Measurements from ENCODE around the gene PCDHA2.
"Not testable (repeated sequence)": the region's sequence is repeated elsewhere in the genome, so short reads cannot be mapped to it uniquely, and the experiment has no call there.

Gene PCDHA2

DNA sequence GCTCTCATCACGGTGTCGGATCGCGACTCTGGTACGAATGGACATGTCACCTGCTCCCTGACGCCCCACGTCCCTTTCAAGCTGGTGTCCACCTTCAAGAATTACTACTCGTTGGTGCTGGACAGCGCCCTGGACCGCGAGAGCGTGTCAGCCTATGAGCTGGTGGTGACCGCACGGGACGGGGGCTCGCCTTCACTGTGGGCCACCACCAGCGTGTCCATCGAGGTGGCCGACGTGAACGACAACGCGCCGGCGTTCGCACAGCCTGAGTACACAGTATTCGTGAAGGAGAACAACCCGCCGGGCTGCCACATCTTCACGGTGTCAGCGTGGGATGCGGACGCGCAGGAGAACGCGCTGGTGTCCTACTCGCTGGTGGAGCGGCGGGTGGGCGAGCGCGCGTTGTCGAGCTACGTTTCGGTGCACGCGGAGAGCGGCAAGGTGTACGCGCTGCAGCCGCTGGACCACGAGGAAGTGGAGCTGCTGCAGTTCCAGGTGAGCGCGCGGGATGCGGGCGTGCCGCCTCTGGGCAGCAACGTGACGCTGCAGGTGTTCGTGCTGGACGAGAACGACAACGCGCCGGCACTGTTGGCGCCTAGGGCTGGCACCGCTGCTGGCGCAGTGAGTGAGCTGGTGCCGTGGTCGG, 1.5 kb downstream of the PCDHA2 start:
- H3K36me3 ChIP-seq (ENCODE audit: control insufficient read depth, insufficient read depth, low read length); DNase-seq (ENCODE audit: low read depth, low spot score); H3K4me1 ChIP-seq (ENCODE audit: control insufficient read depth, insufficient read depth, low read length); H3K9me3 ChIP-seq (ENCODE audit: control insufficient read depth, insufficient read depth, low read length); H3K4me3 ChIP-seq (ENCODE audit: low read length); H3K27me3 ChIP-seq (ENCODE audit: control insufficient read depth, insufficient read depth, low read length); H3K27ac ChIP-seq (ENCODE audit: low read length): not testable (repeated sequence)
- WGBS (ENCODE audit: insufficient coverage, insufficient read length) = no CpG with 5 or more reads among the region's 72 CpGs

DNA sequence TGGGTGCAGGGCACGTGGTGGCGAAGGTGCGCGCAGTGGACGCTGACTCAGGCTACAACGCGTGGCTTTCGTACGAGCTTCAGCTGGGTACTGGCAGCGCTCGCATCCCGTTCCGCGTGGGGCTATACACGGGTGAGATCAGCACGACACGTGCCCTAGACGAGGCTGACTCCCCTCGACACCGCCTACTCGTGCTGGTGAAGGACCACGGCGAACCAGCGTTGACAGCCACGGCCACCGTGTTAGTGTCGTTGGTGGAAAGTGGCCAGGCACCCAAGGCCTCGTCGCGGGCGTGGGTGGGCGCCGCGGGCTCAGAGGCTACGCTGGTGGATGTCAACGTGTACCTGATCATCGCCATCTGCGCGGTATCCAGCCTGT, 2.1 kb downstream of the PCDHA2 start:
- Histone ChIP-seq H3K27ac (ENCODE audit: low read length) (no peak overlapping the region), H3K4me3 (ENCODE audit: low read length) (no peak overlapping the region), H3K9me3 (ENCODE audit: control insufficient read depth, insufficient read depth, low read length) (no peaks in the 10 kb centered on the region), H3K27me3 (ENCODE audit: control insufficient read depth, insufficient read depth, low read length) (no peaks in the 10 kb centered on the region), H3K4me1 (ENCODE audit: control insufficient read depth, insufficient read depth, low read length) (no peaks in the 10 kb centered on the region), H3K36me3 (ENCODE audit: control insufficient read depth, insufficient read depth, low read length) (no peaks in the 10 kb centered on the region)
- DNase-seq (ENCODE audit: low read depth, low spot score) = no peak
- no CpG with 5 or more reads among the region's 39 CpGs for WGBS (ENCODE audit: insufficient coverage, insufficient read length)

DNA sequence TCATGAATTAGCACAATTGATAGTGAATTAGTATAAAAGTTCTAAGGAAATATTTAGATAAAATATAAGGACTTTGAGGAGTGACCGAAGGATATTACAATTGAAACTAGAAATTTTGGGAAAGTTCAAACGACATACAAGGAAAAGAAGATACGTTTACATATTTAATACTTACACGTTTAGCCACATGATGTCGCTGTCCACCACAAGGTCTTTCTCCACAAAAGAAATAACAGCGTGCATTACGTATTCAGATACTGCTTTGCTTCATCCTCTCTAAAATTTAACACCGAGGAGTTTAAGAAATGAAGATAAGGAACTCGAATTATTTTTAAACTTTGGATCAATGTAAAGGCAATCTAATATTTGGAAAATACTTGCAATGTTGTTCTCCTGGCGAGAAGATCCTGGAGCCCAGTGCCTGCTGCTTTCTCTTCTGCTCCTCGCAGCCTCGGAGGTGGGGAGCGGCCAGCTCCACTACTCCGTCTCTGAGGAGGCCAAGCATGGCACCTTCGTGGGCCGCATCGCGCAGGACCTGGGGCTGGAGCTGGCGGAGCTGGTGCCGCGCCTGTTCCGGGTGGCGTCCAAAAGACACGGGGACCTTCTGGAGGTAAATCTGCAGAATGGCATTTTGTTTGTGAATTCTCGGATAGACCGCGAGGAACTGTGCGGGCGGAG, 6.3 kb downstream of the PCDHA2 start, which contains the start of gene PCDHA3:
Gene PCDHA3, plus strand, starts transcription at position 242 of the 678 bp plus-strand sequence.
- Histone ChIP-seq H3K36me3 (ENCODE audit: control insufficient read depth, insufficient read depth, low read length) (peaks cover 4% of the 10 kb centered on the region; the same call in 1 of the 2 replicates), H3K27me3 (ENCODE audit: control insufficient read depth, insufficient read depth, low read length) (no peaks in the 10 kb centered on the region), H3K27ac (ENCODE audit: low read length) (no peak within 1 kb of the TSS), H3K4me1 (ENCODE audit: control insufficient read depth, insufficient read depth, low read length) (no peaks in the 10 kb centered on the region), H3K9me3 (ENCODE audit: control insufficient read depth, insufficient read depth, low read length) (no peaks in the 10 kb centered on the region), H3K4me3 (ENCODE audit: low read length) (peak within 1 kb of the TSS; percentile 52; the same call in 1 of the 2 replicates)
- no CpG with 5 or more reads among the region's 29 CpGs for WGBS (ENCODE audit: insufficient coverage, insufficient read length)
- no peak for DNase-seq (ENCODE audit: low read depth, low spot score)

DNA sequence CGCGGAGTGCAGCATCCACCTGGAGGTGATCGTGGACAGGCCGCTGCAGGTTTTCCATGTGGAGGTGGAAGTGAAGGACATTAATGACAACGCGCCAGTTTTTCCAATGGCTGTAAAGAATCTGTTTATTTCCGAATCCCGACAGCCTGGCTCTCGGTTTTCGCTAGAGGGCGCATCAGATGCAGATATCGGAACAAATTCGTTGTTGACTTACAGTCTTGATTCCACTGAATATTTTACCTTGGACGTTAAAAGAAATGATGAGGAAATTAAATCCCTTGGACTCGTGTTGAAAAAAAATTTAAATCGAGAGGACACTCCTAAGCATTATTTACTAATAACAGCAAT, 6.8 kb downstream of the PCDHA2 start:
- no peak for DNase-seq (ENCODE audit: low read depth, low spot score)
- no CpG with 5 or more reads among the region's 16 CpGs for WGBS (ENCODE audit: insufficient coverage, insufficient read length)
- peak overlapping the region; percentile 52; the same call in 1 of the 2 replicates for H3K4me3 ChIP-seq (ENCODE audit: low read length)
- no peaks in the 10 kb centered on the region for H3K27me3 ChIP-seq (ENCODE audit: control insufficient read depth, insufficient read depth, low read length)
- no peaks in the 10 kb centered on the region for H3K4me1 ChIP-seq (ENCODE audit: control insufficient read depth, insufficient read depth, low read length)
- H3K27ac ChIP-seq (ENCODE audit: low read length) = no peak overlapping the region
- H3K9me3 ChIP-seq (ENCODE audit: control insufficient read depth, insufficient read depth, low read length) = no peaks in the 10 kb centered on the region
- peaks cover 4% of the 10 kb centered on the region; the same call in 1 of the 2 replicates for H3K36me3 ChIP-seq (ENCODE audit: control insufficient read depth, insufficient read depth, low read length)

DNA sequence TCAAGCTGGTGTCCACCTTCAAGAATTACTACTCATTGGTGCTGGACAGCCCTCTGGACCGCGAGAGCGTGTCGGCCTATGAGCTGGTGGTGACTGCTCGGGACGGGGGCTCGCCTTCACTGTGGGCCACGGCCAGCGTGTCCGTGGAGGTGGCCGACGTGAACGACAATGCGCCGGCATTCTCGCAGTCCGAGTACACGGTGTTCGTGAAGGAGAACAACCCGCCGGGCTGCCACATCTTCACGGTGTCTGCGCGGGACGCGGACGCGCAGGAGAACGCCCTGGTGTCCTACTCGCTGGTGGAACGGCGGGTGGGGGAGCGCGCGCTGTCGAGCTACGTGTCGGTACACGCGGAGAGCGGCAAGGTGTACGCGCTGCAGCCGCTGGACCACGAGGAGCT, 7.7 kb downstream of the PCDHA2 start:
- not testable (repeated sequence) for H3K27me3 ChIP-seq (ENCODE audit: control insufficient read depth, insufficient read depth, low read length); H3K36me3 ChIP-seq (ENCODE audit: control insufficient read depth, insufficient read depth, low read length); H3K4me3 ChIP-seq (ENCODE audit: low read length); DNase-seq (ENCODE audit: low read depth, low spot score); H3K4me1 ChIP-seq (ENCODE audit: control insufficient read depth, insufficient read depth, low read length); H3K27ac ChIP-seq (ENCODE audit: low read length); H3K9me3 ChIP-seq (ENCODE audit: control insufficient read depth, insufficient read depth, low read length)
- no CpG with 5 or more reads among the region's 45 CpGs for WGBS (ENCODE audit: insufficient coverage, insufficient read length)

DNA sequence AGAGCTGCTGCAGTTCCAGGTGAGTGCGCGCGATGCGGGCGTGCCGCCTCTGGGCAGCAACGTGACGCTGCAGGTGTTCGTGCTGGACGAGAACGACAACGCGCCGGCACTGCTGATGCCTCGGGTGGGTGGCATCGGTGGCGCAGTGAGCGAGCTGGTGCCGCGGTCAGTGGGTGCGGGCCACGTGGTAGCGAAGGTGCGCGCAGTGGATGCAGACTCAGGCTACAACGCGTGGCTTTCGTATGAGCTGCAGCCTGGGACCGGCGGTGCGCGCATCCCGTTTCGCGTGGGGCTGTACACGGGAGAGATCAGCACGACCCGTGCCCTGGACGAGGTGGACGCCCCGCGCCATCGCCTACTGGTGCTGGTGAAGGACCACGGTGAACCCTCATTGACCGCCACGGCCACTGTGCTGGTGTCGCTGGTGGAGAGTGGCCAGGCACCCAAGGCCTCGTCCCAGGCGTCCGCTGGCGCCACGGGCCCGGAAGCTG, 8.2 kb downstream of the PCDHA2 start:
- Histone ChIP-seq H3K27me3 (ENCODE audit: control insufficient read depth, insufficient read depth, low read length) (no peaks in the 10 kb centered on the region), H3K27ac (ENCODE audit: low read length) (no peak overlapping the region), H3K9me3 (ENCODE audit: control insufficient read depth, insufficient read depth, low read length) (no peaks in the 10 kb centered on the region), H3K4me3 (ENCODE audit: low read length) (no peak overlapping the region), H3K4me1 (ENCODE audit: control insufficient read depth, insufficient read depth, low read length) (no peaks in the 10 kb centered on the region), H3K36me3 (ENCODE audit: control insufficient read depth, insufficient read depth, low read length) (peaks cover 4% of the 10 kb centered on the region; the same call in 1 of the 2 replicates)
- DNase-seq (ENCODE audit: low read depth, low spot score) = no peak
- no CpG with 5 or more reads among the region's 53 CpGs for WGBS (ENCODE audit: insufficient coverage, insufficient read length)

DNA sequence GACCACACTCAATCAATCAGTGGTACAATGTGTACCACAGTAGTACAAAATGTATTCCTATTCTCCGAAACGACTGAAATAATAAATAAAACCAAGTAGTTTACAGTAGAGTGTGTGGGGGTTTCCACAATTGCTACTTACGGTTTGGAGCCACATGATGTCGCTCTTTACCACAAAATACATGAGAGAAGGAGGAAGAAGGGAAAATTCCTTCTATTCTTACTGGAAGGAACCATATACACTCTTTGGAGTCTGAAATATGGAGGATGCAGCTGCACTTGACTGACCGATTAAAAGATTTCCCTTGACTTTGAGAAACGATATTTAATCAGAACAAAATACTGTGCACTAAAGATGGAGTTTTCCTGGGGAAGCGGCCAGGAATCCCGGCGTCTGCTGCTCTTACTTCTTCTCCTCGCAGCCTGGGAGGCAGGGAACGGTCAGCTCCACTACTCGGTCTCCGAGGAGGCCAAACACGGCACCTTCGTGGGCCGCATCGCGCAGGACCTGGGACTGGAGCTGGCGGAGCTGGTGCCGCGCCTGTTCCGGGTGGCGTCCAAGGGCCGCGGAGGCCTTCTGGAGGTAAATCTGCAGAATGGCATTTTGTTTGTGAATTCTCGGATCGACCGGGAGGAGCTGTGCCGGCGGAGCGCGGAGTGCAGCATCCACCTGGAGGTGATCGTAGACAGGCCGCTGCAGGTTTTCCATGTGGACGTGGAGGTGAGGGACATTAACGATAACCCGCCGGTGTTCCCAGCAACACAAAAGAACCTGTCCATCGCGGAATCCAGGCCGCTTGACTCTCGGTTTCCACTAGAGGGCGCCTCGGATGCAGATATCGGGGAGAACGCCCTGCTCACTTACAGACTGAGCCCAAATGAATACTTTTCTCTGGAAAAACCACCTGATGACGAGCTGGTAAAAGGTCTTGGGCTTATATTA, 12.5 kb downstream of the PCDHA2 start, which contains the start of gene PCDHA4:
Gene PCDHA4, plus strand, starts transcription at position 235 of the 942 bp plus-strand sequence.
- DNase-seq (ENCODE audit: low read depth, low spot score) = no peak
- no peak within 1 kb of the TSS for H3K27ac ChIP-seq (ENCODE audit: low read length)
- no peaks in the 10 kb centered on the region for H3K4me1 ChIP-seq (ENCODE audit: control insufficient read depth, insufficient read depth, low read length)
- H3K9me3 ChIP-seq (ENCODE audit: control insufficient read depth, insufficient read depth, low read length) = no peaks in the 10 kb centered on the region
- peaks cover 4% of the 10 kb centered on the region; the same call in 1 of the 2 replicates for H3K36me3 ChIP-seq (ENCODE audit: control insufficient read depth, insufficient read depth, low read length)
- H3K27me3 ChIP-seq (ENCODE audit: control insufficient read depth, insufficient read depth, low read length) = no peaks in the 10 kb centered on the region
- H3K4me3 ChIP-seq (ENCODE audit: low read length) = peak within 1 kb of the TSS; percentile 74; the same call in 1 of the 2 replicates
- no CpG with 5 or more reads among the region's 47 CpGs for WGBS (ENCODE audit: insufficient coverage, insufficient read length)

DNA sequence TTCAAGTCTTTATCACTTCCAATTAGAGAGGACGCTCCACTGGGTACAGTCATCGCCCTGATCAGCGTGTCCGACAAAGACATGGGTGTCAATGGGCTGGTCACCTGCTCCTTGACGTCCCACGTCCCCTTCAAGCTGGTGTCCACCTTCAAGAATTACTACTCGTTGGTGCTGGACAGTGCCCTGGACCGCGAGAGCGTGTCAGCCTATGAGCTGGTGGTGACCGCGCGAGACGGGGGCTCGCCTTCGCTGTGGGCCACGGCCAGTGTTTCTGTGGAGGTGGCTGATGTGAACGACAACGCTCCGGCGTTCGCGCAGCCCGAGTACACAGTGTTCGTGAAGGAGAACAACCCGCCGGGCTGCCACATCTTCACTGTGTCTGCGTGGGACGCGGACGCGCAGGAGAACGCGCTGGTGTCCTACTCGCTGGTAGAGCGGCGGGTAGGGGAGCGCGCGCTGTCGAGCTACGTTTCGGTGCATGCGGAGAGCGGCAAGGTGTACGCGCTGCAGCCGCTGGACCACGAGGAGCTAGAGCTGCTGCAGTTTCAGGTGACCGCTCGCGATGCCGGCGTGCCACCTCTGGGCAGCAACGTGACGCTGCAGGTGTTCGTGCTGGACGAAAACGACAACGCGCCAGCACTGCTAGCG, 13.7 kb downstream of the PCDHA2 start:
- not testable (repeated sequence) for H3K27ac ChIP-seq (ENCODE audit: low read length); H3K27me3 ChIP-seq (ENCODE audit: control insufficient read depth, insufficient read depth, low read length); H3K36me3 ChIP-seq (ENCODE audit: control insufficient read depth, insufficient read depth, low read length); H3K4me3 ChIP-seq (ENCODE audit: low read length); H3K4me1 ChIP-seq (ENCODE audit: control insufficient read depth, insufficient read depth, low read length); H3K9me3 ChIP-seq (ENCODE audit: control insufficient read depth, insufficient read depth, low read length); DNase-seq (ENCODE audit: low read depth, low spot score)
- no CpG with 5 or more reads among the region's 62 CpGs for WGBS (ENCODE audit: insufficient coverage, insufficient read length)

DNA sequence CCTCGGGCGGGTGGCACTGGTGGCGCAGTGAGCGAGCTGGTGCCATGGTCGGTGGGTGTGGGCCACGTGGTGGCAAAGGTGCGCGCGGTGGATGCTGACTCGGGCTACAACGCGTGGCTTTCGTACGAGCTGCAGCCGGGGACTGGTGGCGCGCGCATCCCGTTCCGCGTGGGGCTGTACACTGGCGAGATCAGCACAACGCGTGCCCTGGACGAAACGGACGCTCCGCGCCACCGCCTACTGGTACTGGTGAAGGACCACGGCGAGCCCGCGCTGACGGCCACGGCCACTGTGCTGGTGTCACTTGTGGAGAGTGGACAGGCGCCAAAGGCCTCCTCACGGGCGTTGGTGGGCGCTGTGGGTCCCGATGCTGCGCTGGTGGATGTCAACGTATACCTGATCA, 14.2 kb downstream of the PCDHA2 start:
- no peak for DNase-seq (ENCODE audit: low read depth, low spot score)

More for the DNA sequence above, 14.2 kb downstream of the PCDHA2 start:
- H3K9me3 ChIP-seq (ENCODE audit: control insufficient read depth, insufficient read depth, low read length) = no peaks in the 10 kb centered on the region
- H3K4me1 ChIP-seq (ENCODE audit: control insufficient read depth, insufficient read depth, low read length) = no peaks in the 10 kb centered on the region
- no peaks in the 10 kb centered on the region for H3K27me3 ChIP-seq (ENCODE audit: control insufficient read depth, insufficient read depth, low read length)
- H3K27ac ChIP-seq (ENCODE audit: low read length) = no peak overlapping the region
- H3K4me3 ChIP-seq (ENCODE audit: low read length) = no peak overlapping the region
- H3K36me3 ChIP-seq (ENCODE audit: control insufficient read depth, insufficient read depth, low read length) = no peaks in the 10 kb centered on the region
- no CpG with 5 or more reads among the region's 43 CpGs for WGBS (ENCODE audit: insufficient coverage, insufficient read length)
